KBM-7 (cell line): ENCODE results near the gene TYMP.

Experiments used
- DNase-seq: peaks from one replicate; pipeline ENCODE4 v3.0.0-alpha.2; 2015
- in situ Hi-C: fragments of 300-500 bp; cut with MboI; formaldehyde crosslinking; loops from 2 replicates; pipeline ENCODE4 v1.14.3; 2020; ENCODE audit warnings: low sequenced_read_pairs, low pct_unique_long_range_greater_than_20kb, mixed read lengths

Gene TYMP

GRCh38 chr22:50489363-50490243 lies 40.2 kb downstream of the TYMP start:
- no peak for DNase-seq

GRCh38 chr22:50488886-50489285 lies 40.9 kb downstream of the TYMP start:
- in situ Hi-C loops, result loop anchor here (10.0 kb wide), 1 partner anchor 54 kb away; no protein-coding TSS in a partner anchor
- no peak for DNase-seq

More at GRCh38 chr22:50489363-50490243, 40.2 kb downstream of the TYMP start:
- in situ Hi-C loops, result loop anchor here (10.0 kb wide), 1 partner anchor 55 kb away; no protein-coding TSS in a partner anchor

- DNase-seq, result no peak
- in situ Hi-C loops, result loop anchor here (10.0 kb wide), 1 partner anchor 53 kb away; no protein-coding TSS in a partner anchor
Measured at GRCh38 chr22:50488006-50488677, 41.7 kb downstream of the TYMP start.

- DNase-seq, result no peak
- in situ Hi-C loops, result loop anchor here (10.0 kb wide), 1 partner anchor 53 kb away; no protein-coding TSS in a partner anchor
Measured at GRCh38 chr22:50487290-50488005, 42.4 kb downstream of the TYMP start.

- in situ Hi-C loops, result loop anchor here (10.0 kb wide), 1 partner anchor 52 kb away; no protein-coding TSS in a partner anchor
- no peak for DNase-seq
Measured at GRCh38 chr22:50486561-50487289, 43.1 kb downstream of the TYMP start, which contains the start of gene MIOX. TSS of gene MIOX (plus strand) at chr22:50486859. CDS start at chr22:50486898, 39 bp downstream.

GRCh38 chr22:50485221-50486131 lies 44.3 kb downstream of the TYMP start:
- in situ Hi-C loops, result loop anchor here (10.0 kb wide), 1 partner anchor 51 kb away; no protein-coding TSS in a partner anchor
- DNase-seq, result no peak

GRCh38 chr22:50483977-50484853 lies 45.6 kb downstream of the TYMP start:
- in situ Hi-C loops, result loop anchor here (10.0 kb wide), 1 partner anchor 49 kb away; no protein-coding TSS in a partner anchor
- DNase-seq, result no peak

GRCh38 chr22:50483556-50483955 lies 46.3 kb downstream of the TYMP start:
- in situ Hi-C loops, result loop anchor here (10.0 kb wide), 1 partner anchor 49 kb away; no protein-coding TSS in a partner anchor
- DNase-seq, result no peak

GRCh38 chr22:50483106-50483505 lies 46.7 kb downstream of the TYMP start:
- in situ Hi-C loops, result loop anchor here (10.0 kb wide), 1 partner anchor 48 kb away; no protein-coding TSS in a partner anchor
- DNase-seq, result no peak

- in situ Hi-C loops, result loop anchor here (10.0 kb wide), 1 partner anchor 48 kb away; no protein-coding TSS in a partner anchor
- DNase-seq, result no peak
Measured at GRCh38 chr22:50482107-50483074, 47.4 kb downstream of the TYMP start.

- DNase-seq, result no peak
- in situ Hi-C loops, result loop anchor here (10.0 kb wide), 1 partner anchor 47 kb away; no protein-coding TSS in a partner anchor
Measured at GRCh38 chr22:50481440-50482106, 48.2 kb downstream of the TYMP start, which contains the start of gene ADM2. TSS of gene ADM2 (plus strand) at chr22:50481543. CDS start at chr22:50481848, 305 bp downstream.

- DNase-seq, result no peak
- in situ Hi-C loops, result loop anchor here (10.0 kb wide), 1 partner anchor 46 kb away; no protein-coding TSS in a partner anchor
Measured at GRCh38 chr22:50481045-50481439, 48.8 kb downstream of the TYMP start.

- DNase-seq, result no peak
- in situ Hi-C loops, result loop anchor here (10.0 kb wide), 1 partner anchor 45 kb away; no protein-coding TSS in a partner anchor
Measured at GRCh38 chr22:50479721-50480120, 50.1 kb downstream of the TYMP start.

GRCh38 chr22:50477923-50478322 lies 51.9 kb downstream of the TYMP start:
- no peak for DNase-seq
- in situ Hi-C loops, result no loop called here

GRCh38 chr22:50476868-50477267 lies 52.9 kb downstream of the TYMP start:
- no peak for DNase-seq
- in situ Hi-C loops, result no loop called here
